ENCODE results near the gene DENND4A.
"Not testable (repeated sequence)": the region's sequence is repeated elsewhere in the genome, so short reads cannot be mapped to it uniquely, and the experiment has no call there.

The DENND4A gene

DNA sequence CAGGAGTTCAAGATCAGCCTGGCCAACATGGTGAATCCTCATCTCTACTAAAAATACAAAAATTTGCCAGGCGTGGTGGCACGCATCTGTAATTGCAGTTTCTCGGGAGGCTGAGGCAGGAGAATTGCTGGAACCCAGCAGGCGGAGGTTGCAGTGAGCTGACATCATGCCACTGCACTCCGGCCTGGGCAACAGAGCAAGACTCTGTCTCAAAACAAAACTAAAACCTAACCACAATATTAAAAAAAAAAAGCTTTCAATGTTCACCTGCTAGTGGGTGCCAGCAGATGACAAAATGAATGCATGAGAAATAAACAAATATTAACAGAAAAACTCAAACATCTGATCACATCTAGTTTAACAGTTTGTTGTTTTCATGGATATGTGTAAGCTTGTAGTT lies 161.3 kb downstream of the DENND4A start:
- Histone ChIP-seq H3K36me3 (ENCODE audit: insufficient read depth, low read length) (no peaks in the 10 kb centered on the region), H3K9ac (ENCODE audit: insufficient read length) (no peak overlapping the region), H3K27ac (no peak overlapping the region), H3K4me3 (no peak overlapping the region), H3K9me3 (ENCODE audit: low read depth, low read length) (no peaks in the 10 kb centered on the region)
- no peak for TF ChIP-seq FOXP2 (optimal IDR thresholded peaks at IDR 0.05; ENCODE audit: control extremely low read depth, extremely low read length, insufficient read depth)
- TF ChIP-seq EZH2 (IDR thresholded peaks at IDR 0.05): no peak
- no peak for TF ChIP-seq POLR2AphosphoS5 (IDR thresholded peaks at IDR 0.05; ENCODE audit: borderline replicate concordance, low read depth, low read length)
- no peak for DNase-seq (ENCODE audit: low read depth, low spot score)

DNA sequence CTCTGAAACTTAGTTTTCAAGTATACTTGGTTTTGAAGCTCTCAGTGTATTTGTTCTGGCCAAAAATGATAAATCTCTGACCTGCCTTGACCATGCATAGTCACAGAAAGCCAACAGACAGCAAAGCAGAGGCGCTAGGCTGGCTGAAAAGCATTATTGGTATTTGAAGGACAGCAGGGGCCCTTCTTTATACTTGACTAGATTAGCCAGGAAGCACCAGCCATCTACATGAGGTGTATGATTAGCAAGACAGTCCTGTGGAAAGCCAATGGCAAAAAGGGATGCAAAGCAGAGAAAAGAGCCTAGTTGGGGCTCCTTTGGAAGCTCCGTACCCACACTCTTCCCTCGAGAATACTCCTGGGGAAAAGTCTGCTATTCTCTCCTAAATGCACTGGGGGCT lies 162.5 kb downstream of the DENND4A start:
- no peak overlapping the region for H3K4me3 ChIP-seq
- H3K36me3 ChIP-seq (ENCODE audit: insufficient read depth, low read length): no peaks in the 10 kb centered on the region
- H3K9ac ChIP-seq (ENCODE audit: insufficient read length): no peak overlapping the region
- H3K27ac ChIP-seq: no peak overlapping the region
- TF ChIP-seq EZH2 (IDR thresholded peaks at IDR 0.05) (no peak), FOXP2 (optimal IDR thresholded peaks at IDR 0.05; ENCODE audit: control extremely low read depth, extremely low read length, insufficient read depth) (no peak)
- no peaks in the 10 kb centered on the region for H3K9me3 ChIP-seq (ENCODE audit: low read depth, low read length)
- no peak for DNase-seq (ENCODE audit: low read depth, low spot score)

DNA sequence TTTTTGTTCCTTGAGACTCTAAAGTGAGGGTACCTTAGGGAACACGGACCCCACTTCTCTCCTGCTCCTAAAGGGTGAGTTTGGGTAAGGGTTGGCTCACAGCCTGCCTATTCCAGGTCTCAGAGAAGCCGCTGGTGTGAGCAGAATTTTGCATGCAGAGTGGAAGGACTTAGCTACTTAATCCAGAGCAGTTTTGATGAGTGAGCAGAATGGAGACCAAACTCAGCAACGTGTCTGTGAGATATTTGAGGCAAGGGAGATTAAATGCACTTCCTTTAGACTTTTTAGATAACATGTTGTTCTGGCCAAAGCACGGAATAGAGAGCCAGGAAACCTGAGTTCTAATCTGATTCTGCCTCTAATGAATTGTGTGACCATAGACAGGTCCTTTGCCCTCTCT lies 165.2 kb downstream of the DENND4A start:
- Histone ChIP-seq H3K9ac (ENCODE audit: insufficient read length) (no peak overlapping the region), H3K36me3 (ENCODE audit: insufficient read depth, low read length) (no peaks in the 10 kb centered on the region), H3K4me3 (no peak overlapping the region), H3K9me3 (ENCODE audit: low read depth, low read length) (no peaks in the 10 kb centered on the region), H3K27ac (no peak overlapping the region)
- TF ChIP-seq POLR2AphosphoS5 (IDR thresholded peaks at IDR 0.05; ENCODE audit: borderline replicate concordance, low read depth, low read length): no peak
- TF ChIP-seq EZH2 (IDR thresholded peaks at IDR 0.05): no peak
- no peak for TF ChIP-seq FOXP2 (optimal IDR thresholded peaks at IDR 0.05; ENCODE audit: control extremely low read depth, extremely low read length, insufficient read depth)
- no peak for DNase-seq (ENCODE audit: low read depth, low spot score)

DNA sequence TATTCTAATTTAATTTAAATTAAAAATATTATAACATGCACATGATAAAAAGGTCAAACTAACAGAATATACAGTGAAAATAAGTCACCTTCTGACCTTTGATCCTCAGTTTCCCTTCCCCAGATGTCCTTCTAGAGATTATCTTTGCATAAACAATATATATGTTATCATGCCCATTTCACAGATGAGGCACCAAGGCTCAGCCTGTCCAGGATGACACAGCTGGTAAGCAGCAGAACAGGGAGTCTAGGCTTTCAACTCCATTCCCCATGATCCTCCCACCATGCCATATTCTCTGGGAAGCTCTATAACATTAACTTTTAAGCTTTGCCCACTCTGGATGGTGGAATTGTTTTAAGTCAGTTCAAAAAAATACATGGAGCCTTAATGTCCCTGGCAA lies 169.0 kb downstream of the DENND4A start:
- no peak overlapping the region for H3K27ac ChIP-seq
- DNase-seq (ENCODE audit: low read depth, low spot score): no peak
- H3K9ac ChIP-seq (ENCODE audit: insufficient read length): no peak overlapping the region
- no peak for TF ChIP-seq EZH2 (IDR thresholded peaks at IDR 0.05)
- TF ChIP-seq FOXP2 (optimal IDR thresholded peaks at IDR 0.05; ENCODE audit: control extremely low read depth, extremely low read length, insufficient read depth): no peak
- no peak for TF ChIP-seq POLR2AphosphoS5 (IDR thresholded peaks at IDR 0.05; ENCODE audit: borderline replicate concordance, low read depth, low read length)
- H3K4me3 ChIP-seq: no peak overlapping the region
- no peaks in the 10 kb centered on the region for H3K9me3 ChIP-seq (ENCODE audit: low read depth, low read length)
- H3K36me3 ChIP-seq (ENCODE audit: insufficient read depth, low read length): no peaks in the 10 kb centered on the region

DNA sequence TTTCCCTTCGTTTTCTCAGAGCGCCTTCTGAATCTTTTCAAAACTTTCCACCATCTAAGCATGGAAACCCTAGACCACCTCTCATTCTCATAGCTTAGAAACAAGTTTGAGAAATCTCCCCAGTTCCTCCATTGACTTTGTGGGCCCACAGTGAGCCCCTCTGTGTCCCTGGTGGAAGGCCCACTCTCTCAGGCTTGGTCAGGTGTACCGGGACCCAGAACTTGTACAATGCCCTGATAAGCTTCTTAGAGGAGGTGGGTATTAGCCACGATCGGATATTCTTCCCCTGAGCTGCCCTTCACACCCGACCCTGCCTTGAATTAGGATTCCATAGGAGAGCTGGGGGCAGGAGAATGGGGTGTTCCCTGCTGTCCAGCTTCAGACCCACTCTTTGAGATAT lies 170.5 kb downstream of the DENND4A start, which contains the start of gene SLC24A1:
Gene SLC24A1 (plus strand): TSS at position 301 of the 400 bp plus-strand sequence. CDS start 2,143 bp downstream, outside the sequence.
- Histone ChIP-seq H3K27ac (no peak within 1 kb of the TSS), H3K4me3 (no peak within 1 kb of the TSS), H3K9me3 (ENCODE audit: low read depth, low read length) (no peaks in the 10 kb centered on the region), H3K9ac (ENCODE audit: insufficient read length) (no peak within 1 kb of the TSS), H3K36me3 (ENCODE audit: insufficient read depth, low read length) (no peaks in the 10 kb centered on the region)
- no peak for DNase-seq (ENCODE audit: low read depth, low spot score)
- TF ChIP-seq FOXP2 (optimal IDR thresholded peaks at IDR 0.05; ENCODE audit: control extremely low read depth, extremely low read length, insufficient read depth): no peak
- TF ChIP-seq EZH2 (IDR thresholded peaks at IDR 0.05): no peak
- no peak for TF ChIP-seq POLR2AphosphoS5 (IDR thresholded peaks at IDR 0.05; ENCODE audit: borderline replicate concordance, low read depth, low read length)

DNA sequence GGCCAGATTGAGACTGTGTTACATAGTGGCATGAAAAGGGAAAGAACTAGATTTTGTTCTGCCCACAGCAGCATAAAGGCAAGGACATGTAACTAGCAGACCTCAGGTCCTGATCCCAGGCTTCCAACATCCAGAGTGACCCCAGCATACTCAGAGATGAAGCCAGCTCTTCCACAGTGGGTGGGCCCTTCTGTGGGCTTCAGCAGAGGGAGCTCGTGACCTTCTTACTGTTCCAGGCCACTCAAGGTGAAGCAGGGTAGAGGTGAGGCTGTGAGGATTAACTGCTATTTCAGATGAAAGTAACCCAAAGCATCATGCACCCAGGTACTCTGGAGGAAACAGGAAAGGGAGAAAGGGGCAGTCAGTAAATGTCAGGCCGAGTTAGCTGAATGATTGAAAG lies 171.3 kb downstream of the DENND4A start:
- no peaks in the 10 kb centered on the region for H3K9me3 ChIP-seq (ENCODE audit: low read depth, low read length)
- H3K9ac ChIP-seq (ENCODE audit: insufficient read length): no peak overlapping the region
- no peak for TF ChIP-seq POLR2AphosphoS5 (IDR thresholded peaks at IDR 0.05; ENCODE audit: borderline replicate concordance, low read depth, low read length)
- TF ChIP-seq EZH2 (IDR thresholded peaks at IDR 0.05): no peak
- no peak for TF ChIP-seq FOXP2 (optimal IDR thresholded peaks at IDR 0.05; ENCODE audit: control extremely low read depth, extremely low read length, insufficient read depth)
- no peak for DNase-seq (ENCODE audit: low read depth, low spot score)
- no peak overlapping the region for H3K4me3 ChIP-seq
- H3K36me3 ChIP-seq (ENCODE audit: insufficient read depth, low read length): no peaks in the 10 kb centered on the region
- H3K27ac ChIP-seq: no peak overlapping the region

DNA sequence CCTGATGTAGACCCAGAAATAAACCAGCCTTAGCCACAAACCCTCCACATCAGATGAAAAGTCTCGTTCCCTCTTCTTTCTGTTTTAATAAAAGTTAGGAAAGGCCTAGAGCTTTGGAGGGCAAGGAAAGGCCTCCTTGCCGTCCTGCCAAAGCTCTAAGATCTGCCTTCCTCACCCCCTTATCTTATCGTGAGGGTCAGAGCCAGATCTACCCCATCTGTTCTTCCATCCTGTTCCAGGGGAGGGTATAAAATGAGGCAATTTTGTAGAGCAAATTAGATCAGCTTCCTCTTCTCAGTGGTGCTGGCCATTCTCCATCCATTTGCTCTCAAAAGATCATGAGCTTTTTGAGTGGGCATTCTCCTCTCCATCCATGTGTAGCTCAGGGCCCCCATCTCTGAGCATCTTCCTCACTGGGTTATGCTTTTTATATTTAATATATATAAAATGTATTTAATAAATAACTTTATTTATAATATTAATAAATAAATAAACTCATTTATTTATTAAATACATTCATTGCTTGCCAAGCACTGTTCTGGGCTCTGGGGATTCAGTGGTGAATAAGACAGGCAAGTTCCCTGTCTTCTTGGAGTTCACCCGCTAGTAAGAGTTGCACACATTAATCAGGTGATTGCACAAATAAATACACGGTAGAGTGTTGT lies 172.3 kb downstream of the DENND4A start:
- Histone ChIP-seq H3K4me3 (no peak overlapping the region), H3K36me3 (ENCODE audit: insufficient read depth, low read length) (no peaks in the 10 kb centered on the region), H3K9ac (ENCODE audit: insufficient read length) (no peak overlapping the region), H3K9me3 (ENCODE audit: low read depth, low read length) (no peaks in the 10 kb centered on the region), H3K27ac (no peak overlapping the region)
- no peak for TF ChIP-seq EZH2 (IDR thresholded peaks at IDR 0.05)
- no peak for TF ChIP-seq POLR2AphosphoS5 (IDR thresholded peaks at IDR 0.05; ENCODE audit: borderline replicate concordance, low read depth, low read length)
- TF ChIP-seq FOXP2 (optimal IDR thresholded peaks at IDR 0.05; ENCODE audit: control extremely low read depth, extremely low read length, insufficient read depth): no peak
- DNase-seq (ENCODE audit: low read depth, low spot score): no peak

DNA sequence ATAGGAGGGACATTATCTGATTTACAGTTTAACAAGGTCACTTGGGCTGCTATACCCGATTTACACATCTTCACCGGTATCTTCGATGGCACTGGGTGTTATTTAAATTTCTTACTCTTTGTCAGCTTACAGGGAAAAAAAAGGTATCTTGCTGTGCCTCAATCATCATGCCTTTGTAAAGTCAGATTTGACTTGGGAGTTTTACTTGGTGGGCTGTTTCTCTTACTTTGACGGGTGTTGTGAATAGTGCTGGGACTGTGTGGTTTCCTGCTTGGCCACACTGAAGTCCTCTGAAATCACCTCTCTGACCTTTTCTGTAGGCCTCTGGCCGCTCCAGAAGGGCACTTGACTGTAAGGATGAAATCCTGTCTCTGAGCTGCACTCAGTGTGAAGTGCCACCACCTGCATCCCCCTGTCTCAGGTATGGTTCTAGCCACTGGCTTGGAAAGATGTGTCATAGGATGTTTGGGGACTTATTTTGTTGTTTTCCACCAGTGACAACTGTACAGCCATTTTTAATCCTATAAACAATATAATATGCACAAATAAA lies 173.5 kb downstream of the DENND4A start:
- no peak overlapping the region for H3K9ac ChIP-seq (ENCODE audit: insufficient read length)
- TF ChIP-seq EZH2 (IDR thresholded peaks at IDR 0.05) (no peak), FOXP2 (optimal IDR thresholded peaks at IDR 0.05; ENCODE audit: control extremely low read depth, extremely low read length, insufficient read depth) (no peak), POLR2AphosphoS5 (IDR thresholded peaks at IDR 0.05; ENCODE audit: borderline replicate concordance, low read depth, low read length) (no peak)
- no peak for DNase-seq (ENCODE audit: low read depth, low spot score)
- H3K4me3 ChIP-seq: no peak overlapping the region
- H3K36me3 ChIP-seq (ENCODE audit: insufficient read depth, low read length): no peaks in the 10 kb centered on the region
- no peaks in the 10 kb centered on the region for H3K9me3 ChIP-seq (ENCODE audit: low read depth, low read length)
- H3K27ac ChIP-seq: no peak overlapping the region

DNA sequence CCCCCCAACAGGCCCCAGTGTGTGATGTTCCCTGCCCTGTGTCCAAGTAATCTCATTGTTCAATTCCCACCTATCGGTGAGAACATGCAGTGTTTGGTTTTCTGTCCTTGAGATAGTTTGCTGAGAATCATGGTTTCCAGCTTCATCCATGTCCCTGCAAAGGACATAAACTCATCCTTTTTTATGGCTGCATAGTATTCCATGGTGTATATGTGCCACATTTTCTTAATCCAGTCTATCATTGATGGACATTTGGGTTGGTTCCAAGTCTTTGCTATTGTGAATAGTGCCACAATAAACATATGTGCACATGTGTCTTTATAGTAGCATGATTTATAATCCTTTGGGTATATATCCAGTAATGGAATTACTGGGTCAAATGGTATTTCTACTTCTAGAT lies 176.2 kb downstream of the DENND4A start:
- H3K9me3 ChIP-seq (ENCODE audit: low read depth, low read length); DNase-seq (ENCODE audit: low read depth, low spot score); H3K27ac ChIP-seq; H3K36me3 ChIP-seq (ENCODE audit: insufficient read depth, low read length); H3K4me3 ChIP-seq; H3K9ac ChIP-seq (ENCODE audit: insufficient read length): not testable (repeated sequence)
